ENCODE results near the gene C19orf38. TPM values are rescaled to one million over a fixed set of nuclear protein-coding genes. Genes with fewer than 3 reads are reported as not detected.

Gene C19orf38
- total and polyA plus RNA-seq, 2 experiments from 2014 or later: 0.20 to 0.22 TPM

DNA sequence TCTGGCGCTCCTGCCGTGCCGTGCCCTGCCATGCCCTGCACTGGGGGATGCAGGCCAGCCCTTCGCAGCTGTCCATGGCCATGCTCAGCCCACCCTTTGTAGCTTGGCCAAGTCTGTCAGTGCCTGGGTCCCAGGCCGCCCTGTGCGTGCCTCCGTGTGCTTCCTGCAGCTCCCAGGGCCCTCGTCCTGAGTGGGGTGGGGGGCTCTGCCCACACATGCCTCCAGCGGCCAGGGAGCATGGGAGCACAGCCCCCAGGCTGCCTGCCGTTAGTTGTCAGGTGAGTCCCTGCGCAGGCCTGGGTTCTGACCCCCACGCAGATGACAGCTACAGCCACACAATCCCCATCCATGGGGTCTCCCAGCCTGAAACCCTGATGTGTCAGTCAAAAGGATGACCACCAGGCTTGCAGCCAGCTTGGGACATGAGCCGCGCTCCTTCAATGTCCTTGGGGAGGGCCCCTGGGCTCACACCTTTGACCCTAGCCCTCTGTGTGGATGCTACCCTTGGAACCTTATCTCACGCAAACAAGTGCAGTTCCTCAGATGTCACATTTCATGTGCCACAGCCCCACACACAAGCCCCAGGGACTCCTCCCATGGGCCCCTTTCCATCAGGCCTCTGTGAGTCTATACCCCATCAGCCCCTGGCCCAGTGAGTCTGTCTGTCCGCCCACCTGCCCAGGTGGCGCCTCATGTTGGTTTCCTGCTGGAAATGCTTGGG is 36.7 kb upstream of the C19orf38 start:
- H4K20me1 ChIP-seq (ENCODE audit: insufficient read depth): 0 out of 2 replicates have a peak, but pooled peaks cover 3% of the 10 kb centered on the region
- peaks cover 53% of the 10 kb centered on the region for H3F3A ChIP-seq (ENCODE audit: insufficient read depth)
- H2AFZ ChIP-seq: no peak overlapping the region
- H3K9me2 ChIP-seq (ENCODE audit: insufficient read depth): no peaks in the 10 kb centered on the region
- TF ChIP-seq EZH2phosphoT487 (IDR thresholded peaks at IDR 0.05; ENCODE audit: insufficient read depth, low read depth) (no peak), EZH2 (IDR thresholded peaks at IDR 0.05; ENCODE audit: insufficient read depth, poor library complexity, severe bottlenecking) (no peak)
- peaks cover 33% of the 10 kb centered on the region; the same call in 1 of the 2 replicates for H3K36me3 ChIP-seq (ENCODE audit: low read depth)
- 82 to 92% methylated on average over 15 to 17 of the region's 17 CpGs for WGBS, 2 experiments (ENCODE audit: low coverage in 1 of 2, low lambda C conversion rate in 2 of 2, missing lambda C conversion rate in 2 of 2)
- no peak overlapping the region for H3K4me2 ChIP-seq (ENCODE audit: unreplicated experiment)
- H3K27ac ChIP-seq: peak overlapping the region; percentile 99
- in situ Hi-C loops (cut with MboI): no loop called here
- no peak overlapping the region for H3K9ac ChIP-seq
- H3K79me2 ChIP-seq (ENCODE audit: insufficient read depth): peaks cover 29% of the 10 kb centered on the region
- no peaks in the 10 kb centered on the region for H3K27me3 ChIP-seq (replicated peaks; ENCODE audit: insufficient read depth)
- DNase-seq: no peak
- peaks cover 32% of the 10 kb centered on the region for H3K4me1 ChIP-seq (ENCODE audit: insufficient read depth)
- H3K9me3 ChIP-seq (ENCODE audit: low read depth): no peaks in the 10 kb centered on the region
- no peak overlapping the region for H3K4me3 ChIP-seq

DNA sequence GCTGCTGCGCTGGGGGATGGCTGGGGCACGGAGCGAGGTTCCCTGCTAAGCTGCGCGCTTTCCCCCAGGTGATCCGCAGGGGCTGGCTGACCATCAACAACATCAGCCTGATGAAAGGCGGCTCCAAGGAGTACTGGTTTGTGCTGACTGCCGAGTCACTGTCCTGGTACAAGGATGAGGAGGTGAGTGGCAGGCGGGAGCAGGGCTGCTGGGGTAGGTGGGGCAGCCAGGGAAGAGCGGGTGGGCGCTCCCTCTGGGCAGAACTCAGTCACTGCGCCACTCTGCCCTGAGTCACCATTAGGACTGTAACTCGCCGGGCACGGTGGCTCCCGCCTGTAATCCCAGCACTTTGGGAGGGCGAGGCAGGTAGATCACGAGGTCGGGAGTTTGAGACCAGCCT is 36.0 kb upstream of the C19orf38 start:
- H4K20me1 ChIP-seq (ENCODE audit: insufficient read depth): 0 out of 2 replicates have a peak, but pooled peaks cover 3% of the 10 kb centered on the region
- no peak overlapping the region for H3K4me2 ChIP-seq (ENCODE audit: unreplicated experiment)
- 96 to 97% methylated on average over 15 to 19 of the region's 19 CpGs for WGBS, 2 experiments (ENCODE audit: low coverage in 1 of 2, low lambda C conversion rate in 2 of 2, missing lambda C conversion rate in 2 of 2)
- H3K4me3 ChIP-seq: no peak overlapping the region
- H3K36me3 ChIP-seq (ENCODE audit: low read depth): peaks cover 33% of the 10 kb centered on the region; the same call in 1 of the 2 replicates
- H3K27ac ChIP-seq: peak overlapping the region; percentile 99
- no peaks in the 10 kb centered on the region for H3K9me3 ChIP-seq (ENCODE audit: low read depth)
- H3K79me2 ChIP-seq (ENCODE audit: insufficient read depth): peaks cover 35% of the 10 kb centered on the region
- H3F3A ChIP-seq (ENCODE audit: insufficient read depth): peaks cover 59% of the 10 kb centered on the region
- no peak for TF ChIP-seq EZH2phosphoT487 (IDR thresholded peaks at IDR 0.05; ENCODE audit: insufficient read depth, low read depth)
- no peak for TF ChIP-seq EZH2 (IDR thresholded peaks at IDR 0.05; ENCODE audit: insufficient read depth, poor library complexity, severe bottlenecking)
- no peaks in the 10 kb centered on the region for H3K27me3 ChIP-seq (replicated peaks; ENCODE audit: insufficient read depth)
- peaks cover 32% of the 10 kb centered on the region for H3K4me1 ChIP-seq (ENCODE audit: insufficient read depth)
- DNase-seq: peak; percentile 19
- H2AFZ ChIP-seq: no peak overlapping the region
- H3K9ac ChIP-seq: no peak overlapping the region
- H3K9me2 ChIP-seq (ENCODE audit: insufficient read depth): no peaks in the 10 kb centered on the region
- in situ Hi-C loops (cut with MboI): no loop called here

DNA sequence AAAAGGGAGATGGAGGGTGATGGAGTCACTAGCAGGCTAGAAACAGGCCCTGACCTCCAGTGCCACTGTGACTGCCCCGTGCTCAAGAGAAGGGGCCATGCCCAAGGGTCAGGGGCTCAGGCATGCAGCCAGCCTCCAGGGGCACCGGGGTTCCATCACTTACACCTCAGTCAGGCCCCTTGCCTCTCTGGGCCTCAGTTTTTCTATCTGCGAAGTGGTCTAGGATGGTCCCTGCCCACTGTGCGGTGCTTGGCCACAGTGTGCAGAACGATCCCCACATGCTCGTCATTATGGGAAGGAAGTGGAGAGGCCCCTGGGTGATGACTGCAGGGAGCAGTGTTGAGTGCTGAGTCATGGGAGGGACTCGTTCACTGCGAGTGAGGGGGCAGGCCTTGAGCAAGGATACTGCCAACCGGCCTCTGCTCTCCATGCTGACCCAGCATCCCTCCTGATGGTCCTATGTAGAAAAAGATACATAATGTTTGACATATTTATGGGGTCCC is 35.3 kb upstream of the C19orf38 start:
- Histone ChIP-seq H2AFZ (no peak overlapping the region), H3K9ac (peak overlapping the region; percentile 100), H3K79me2 (ENCODE audit: insufficient read depth) (peaks cover 37% of the 10 kb centered on the region), H3K4me3 (no peak overlapping the region), H3K4me1 (ENCODE audit: insufficient read depth) (peaks cover 34% of the 10 kb centered on the region), H3K9me3 (ENCODE audit: low read depth) (no peaks in the 10 kb centered on the region), H3K9me2 (ENCODE audit: insufficient read depth) (no peaks in the 10 kb centered on the region), H4K20me1 (ENCODE audit: insufficient read depth) (0 out of 2 replicates have a peak, but pooled peaks cover 3% of the 10 kb centered on the region), H3K27me3 (replicated peaks; ENCODE audit: insufficient read depth) (no peaks in the 10 kb centered on the region), H3K4me2 (ENCODE audit: unreplicated experiment) (peak overlapping the region; percentile 56), H3K36me3 (ENCODE audit: low read depth) (peaks cover 33% of the 10 kb centered on the region; the same call in 1 of the 2 replicates), H3F3A (ENCODE audit: insufficient read depth) (peaks cover 59% of the 10 kb centered on the region), H3K27ac (peak overlapping the region; percentile 99)
- TF ChIP-seq EZH2phosphoT487 (IDR thresholded peaks at IDR 0.05; ENCODE audit: insufficient read depth, low read depth) (no peak), EZH2 (IDR thresholded peaks at IDR 0.05; ENCODE audit: insufficient read depth, poor library complexity, severe bottlenecking) (no peak)
- WGBS, 2 experiments (ENCODE audit: low coverage in 1 of 2, low lambda C conversion rate in 2 of 2, missing lambda C conversion rate in 2 of 2): 20 to 23% methylated on average over 9 of the region's 9 CpGs
- in situ Hi-C loops (cut with MboI): no loop called here
- peak; percentile 99 for DNase-seq

DNA sequence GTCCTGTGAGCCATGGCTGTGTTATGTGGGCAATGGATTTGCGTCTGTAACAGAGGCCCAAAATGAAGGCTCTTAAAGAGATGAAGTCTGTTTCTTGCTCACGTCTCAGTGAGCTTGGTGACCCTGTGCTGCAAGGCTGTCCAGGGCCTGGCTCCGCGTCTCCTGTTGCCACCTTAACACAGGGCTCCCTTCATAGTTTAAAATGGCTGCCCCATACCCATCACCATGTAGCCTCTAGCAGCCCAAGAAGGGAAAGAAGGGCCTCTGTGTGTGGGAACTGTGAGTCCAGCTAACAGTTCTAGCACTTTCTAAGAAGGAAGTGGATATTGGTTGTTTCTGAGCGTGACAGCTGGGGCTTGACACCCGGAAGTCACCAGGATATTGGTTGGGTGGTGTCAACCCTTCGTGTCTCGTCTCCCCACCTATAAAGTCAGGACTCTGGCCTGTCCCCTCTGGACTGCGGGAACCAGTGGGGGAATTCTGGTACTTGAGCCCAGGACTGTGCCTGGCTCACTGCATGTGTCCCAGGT is 33.1 kb upstream of the C19orf38 start:
- no peaks in the 10 kb centered on the region for H3K9me3 ChIP-seq (ENCODE audit: low read depth)
- H3K9me2 ChIP-seq (ENCODE audit: insufficient read depth): no peaks in the 10 kb centered on the region
- H4K20me1 ChIP-seq (ENCODE audit: insufficient read depth): 0 out of 2 replicates have a peak, but pooled peaks cover 3% of the 10 kb centered on the region
- TF ChIP-seq EZH2phosphoT487 (IDR thresholded peaks at IDR 0.05; ENCODE audit: insufficient read depth, low read depth): no peak
- TF ChIP-seq EZH2 (IDR thresholded peaks at IDR 0.05; ENCODE audit: insufficient read depth, poor library complexity, severe bottlenecking): no peak
- peak overlapping the region; percentile 91 for H3K4me2 ChIP-seq (ENCODE audit: unreplicated experiment)
- no peaks in the 10 kb centered on the region for H3K27me3 ChIP-seq (replicated peaks; ENCODE audit: insufficient read depth)
- peaks cover 48% of the 10 kb centered on the region for H3K79me2 ChIP-seq (ENCODE audit: insufficient read depth)
- H3K4me3 ChIP-seq: peak overlapping the region; percentile 97
- H3K27ac ChIP-seq: peak overlapping the region; percentile 99
- H3K9ac ChIP-seq: peak overlapping the region; percentile 100
- peaks cover 25% of the 10 kb centered on the region; the same call in 1 of the 2 replicates for H3K36me3 ChIP-seq (ENCODE audit: low read depth)
- DNase-seq: peak; percentile 28
- peaks cover 46% of the 10 kb centered on the region for H3F3A ChIP-seq (ENCODE audit: insufficient read depth)
- in situ Hi-C loops (cut with MboI): no loop called here
- H3K4me1 ChIP-seq (ENCODE audit: insufficient read depth): peaks cover 42% of the 10 kb centered on the region
- H2AFZ ChIP-seq: no peak overlapping the region
- 85 to 87% methylated on average over 9 of the region's 9 CpGs for WGBS, 2 experiments (ENCODE audit: low coverage in 1 of 2, low lambda C conversion rate in 2 of 2, missing lambda C conversion rate in 2 of 2)
